HL-60 (cell line): Measurements from ENCODE around the gene RNASE12.

Experiments used
- DNase-seq, 2 experiments: peaks; one replicate each; pipeline ENCODE4 v3.0.0-alpha.2; 2010 to 2020; ENCODE audit warnings: low read depth in 1 of 2, low spot score in 1 of 2
- H3K27ac ChIP-seq: fragments of 250-450 bp; sonication (Bioruptor Pico); replicated peaks from 2 replicates; pipeline ENCODE4 v1.5.1; 2020; ENCODE audit warnings: mild to moderate bottlenecking, moderate library complexity
- H3K27me3 ChIP-seq: fragments of 250-450 bp; sonication (Bioruptor Pico); 2 replicates; pipeline ENCODE4 v1.5.1; 2021; ENCODE audit warnings: mild to moderate bottlenecking, moderate library complexity; ENCODE audit not compliant: insufficient read depth, poor library complexity, severe bottlenecking
- H3K4me3 ChIP-seq: replicated peaks from 2 replicates; pipeline ENCODE4 v1.5.1; 2011; ENCODE audit warnings: mild to moderate bottlenecking, control low read depth, low read length; ENCODE audit not compliant: insufficient read depth
- CTCF ChIP-seq: IDR thresholded peaks from one replicate; pipeline ENCODE4 v1.5.1; 2011; ENCODE audit warnings: low read length, control low read depth, inconsistent platforms; ENCODE audit not compliant: insufficient read depth
- GABPA ChIP-seq: IDR thresholded peaks from 2 replicates; pipeline ENCODE4 v1.6.1; 2012; ENCODE audit warnings: low read depth
- POLR2AphosphoS5 ChIP-seq: IDR thresholded peaks from 2 replicates; pipeline ENCODE4 v1.6.1; 2012; ENCODE audit warnings: low read depth
- SPI1 ChIP-seq: IDR thresholded peaks from 2 replicates; pipeline ENCODE4 v1.6.1; 2012; ENCODE audit warnings: low read depth, mild to moderate bottlenecking, borderline replicate concordance
- TF ChIP-seq, protein P1 (sequence below): IDR thresholded peaks from 2 replicates; pipeline ENCODE4 v1.6.1; 2012; ENCODE audit warnings: low read depth; ENCODE audit not compliant: insufficient replicate concordance

The RNASE12 gene

GRCh38 chr14:20614038-20614840 lies 23.1 kb upstream of the RNASE12 start:
- TF ChIP-seq POLR2AphosphoS5, result no peak
- TF ChIP-seq GABPA, result no peak
- TF ChIP-seq SPI1, result no peak
- TF ChIP-seq, protein P1, sequence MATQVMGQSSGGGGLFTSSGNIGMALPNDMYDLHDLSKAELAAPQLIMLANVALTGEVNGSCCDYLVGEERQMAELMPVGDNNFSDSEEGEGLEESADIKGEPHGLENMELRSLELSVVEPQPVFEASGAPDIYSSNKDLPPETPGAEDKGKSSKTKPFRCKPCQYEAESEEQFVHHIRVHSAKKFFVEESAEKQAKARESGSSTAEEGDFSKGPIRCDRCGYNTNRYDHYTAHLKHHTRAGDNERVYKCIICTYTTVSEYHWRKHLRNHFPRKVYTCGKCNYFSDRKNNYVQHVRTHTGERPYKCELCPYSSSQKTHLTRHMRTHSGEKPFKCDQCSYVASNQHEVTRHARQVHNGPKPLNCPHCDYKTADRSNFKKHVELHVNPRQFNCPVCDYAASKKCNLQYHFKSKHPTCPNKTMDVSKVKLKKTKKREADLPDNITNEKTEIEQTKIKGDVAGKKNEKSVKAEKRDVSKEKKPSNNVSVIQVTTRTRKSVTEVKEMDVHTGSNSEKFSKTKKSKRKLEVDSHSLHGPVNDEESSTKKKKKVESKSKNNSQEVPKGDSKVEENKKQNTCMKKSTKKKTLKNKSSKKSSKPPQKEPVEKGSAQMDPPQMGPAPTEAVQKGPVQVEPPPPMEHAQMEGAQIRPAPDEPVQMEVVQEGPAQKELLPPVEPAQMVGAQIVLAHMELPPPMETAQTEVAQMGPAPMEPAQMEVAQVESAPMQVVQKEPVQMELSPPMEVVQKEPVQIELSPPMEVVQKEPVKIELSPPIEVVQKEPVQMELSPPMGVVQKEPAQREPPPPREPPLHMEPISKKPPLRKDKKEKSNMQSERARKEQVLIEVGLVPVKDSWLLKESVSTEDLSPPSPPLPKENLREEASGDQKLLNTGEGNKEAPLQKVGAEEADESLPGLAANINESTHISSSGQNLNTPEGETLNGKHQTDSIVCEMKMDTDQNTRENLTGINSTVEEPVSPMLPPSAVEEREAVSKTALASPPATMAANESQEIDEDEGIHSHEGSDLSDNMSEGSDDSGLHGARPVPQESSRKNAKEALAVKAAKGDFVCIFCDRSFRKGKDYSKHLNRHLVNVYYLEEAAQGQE, result no peak
- peak in 1 of 2 experiments; percentile 23 for DNase-seq
- Histone ChIP-seq H3K4me3 (peak overlapping the region; percentile 56), H3K27ac (no peak overlapping the region), H3K27me3 (no peaks in the 10 kb centered on the region)

DNA sequence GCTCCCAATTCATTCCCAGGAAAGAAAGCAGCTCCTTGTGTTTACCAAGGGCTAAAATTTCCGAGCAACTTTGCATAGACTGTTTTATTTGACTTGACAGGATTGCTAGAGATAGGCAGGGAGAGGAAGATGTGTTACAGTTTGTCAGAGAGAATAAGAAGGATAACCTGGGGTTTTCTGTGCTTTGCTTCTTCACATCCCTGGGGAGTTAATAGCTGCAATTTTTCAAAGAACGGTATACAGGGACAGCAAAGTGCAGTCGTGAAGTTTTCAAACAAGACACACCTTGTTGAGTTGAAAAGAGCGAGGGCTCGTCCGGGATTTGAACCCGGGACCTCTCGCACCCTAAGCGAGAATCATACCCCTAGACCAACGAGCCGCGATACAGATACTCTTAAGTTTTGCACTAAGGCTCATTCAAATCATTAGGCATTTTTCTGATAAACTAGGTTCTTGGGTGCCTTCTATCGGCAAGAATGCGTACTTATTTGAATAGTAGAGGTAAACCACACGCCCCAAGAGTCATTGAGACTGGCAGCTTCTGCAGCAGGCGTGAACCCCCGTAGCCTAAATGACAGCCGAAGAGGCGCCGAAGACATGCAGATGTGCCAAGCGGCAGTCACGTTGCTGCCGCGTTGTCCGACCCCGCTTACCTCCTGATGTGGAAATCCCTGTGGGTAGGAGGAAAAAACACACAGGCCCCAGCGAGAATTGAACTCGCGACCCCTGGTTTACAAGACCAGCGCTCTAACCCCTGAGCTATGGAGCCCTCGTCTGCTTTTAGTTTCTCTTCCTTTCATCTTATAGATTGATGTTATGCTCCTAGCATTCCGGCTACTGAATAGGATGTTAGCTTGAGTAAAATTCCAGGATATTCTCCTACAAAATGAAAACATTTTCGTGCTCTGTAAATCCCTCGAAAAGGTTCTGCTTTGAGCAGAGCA lies 22.2 kb upstream of the RNASE12 start:
- peak overlapping the region; percentile 56 for H3K4me3 ChIP-seq
- DNase-seq, result peak; percentile 92 to 93
- H3K27ac ChIP-seq, result no peak overlapping the region
- TF ChIP-seq CTCF, result peak; percentile 37
- no peak; the same call in 1 of the 2 replicates for TF ChIP-seq SPI1
- no peaks in the 10 kb centered on the region for H3K27me3 ChIP-seq

DNA sequence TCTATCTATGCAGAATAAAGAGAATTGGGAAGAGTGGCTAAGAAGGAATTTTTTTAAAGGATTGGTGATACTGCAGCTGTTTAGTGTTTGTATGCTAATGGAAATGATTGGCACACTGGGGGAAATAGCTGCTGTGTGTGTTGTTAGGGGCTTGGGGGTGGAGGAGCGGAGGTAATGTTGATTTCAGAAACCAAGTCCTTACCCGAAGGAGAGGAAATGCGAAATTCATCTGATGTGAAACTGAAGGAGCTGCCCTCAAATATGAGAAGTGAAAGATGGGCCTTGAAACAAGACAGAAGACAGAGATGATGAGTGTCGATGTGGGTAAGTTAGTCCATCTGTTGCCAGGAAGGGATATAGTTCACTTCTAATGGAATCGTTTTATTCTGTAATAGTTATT lies 21.2 kb upstream of the RNASE12 start:
- DNase-seq, result no peak
- Histone ChIP-seq H3K27me3 (no peaks in the 10 kb centered on the region), H3K27ac (no peak overlapping the region), H3K4me3 (no peak overlapping the region; the same call in 1 of the 2 replicates)
- TF ChIP-seq, protein P1, result no peak
- TF ChIP-seq POLR2AphosphoS5 (no peak), SPI1 (no peak), GABPA (no peak), CTCF (no peak)

- Histone ChIP-seq H3K27me3 (no peaks in the 10 kb centered on the region), H3K4me3 (no peak overlapping the region), H3K27ac (no peak overlapping the region)
- no peak for TF ChIP-seq POLR2AphosphoS5
- no peak for TF ChIP-seq GABPA
- TF ChIP-seq, protein P1, result no peak
- TF ChIP-seq SPI1, result no peak
- TF ChIP-seq CTCF, result no peak
- no peak for DNase-seq
These were observed 20.1 kb upstream of the RNASE12 start for GRCh38 chr14:20611277-20611676.
